ENCODE data around the gene CD63.

DNA sequence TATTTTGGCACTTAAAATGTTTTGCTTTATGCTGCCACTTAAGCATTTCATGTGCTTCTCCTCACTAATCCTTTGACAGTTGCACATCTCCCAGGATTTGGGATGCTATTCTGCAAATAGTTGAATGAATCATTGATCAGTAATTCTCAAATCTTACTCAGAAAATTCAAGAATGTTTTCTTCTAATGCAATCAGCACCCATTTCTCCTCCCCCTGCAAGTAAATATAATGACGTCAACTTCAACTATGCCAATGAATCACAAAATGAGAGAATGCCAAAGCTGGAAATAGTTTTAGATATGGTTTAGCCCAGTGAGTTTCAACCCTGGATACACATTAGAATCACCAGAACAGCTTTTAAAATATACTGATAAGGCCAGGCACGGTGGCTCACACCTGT lies 15.1 kb downstream of the CD63 start:
- TF ChIP-seq, protein P1, sequence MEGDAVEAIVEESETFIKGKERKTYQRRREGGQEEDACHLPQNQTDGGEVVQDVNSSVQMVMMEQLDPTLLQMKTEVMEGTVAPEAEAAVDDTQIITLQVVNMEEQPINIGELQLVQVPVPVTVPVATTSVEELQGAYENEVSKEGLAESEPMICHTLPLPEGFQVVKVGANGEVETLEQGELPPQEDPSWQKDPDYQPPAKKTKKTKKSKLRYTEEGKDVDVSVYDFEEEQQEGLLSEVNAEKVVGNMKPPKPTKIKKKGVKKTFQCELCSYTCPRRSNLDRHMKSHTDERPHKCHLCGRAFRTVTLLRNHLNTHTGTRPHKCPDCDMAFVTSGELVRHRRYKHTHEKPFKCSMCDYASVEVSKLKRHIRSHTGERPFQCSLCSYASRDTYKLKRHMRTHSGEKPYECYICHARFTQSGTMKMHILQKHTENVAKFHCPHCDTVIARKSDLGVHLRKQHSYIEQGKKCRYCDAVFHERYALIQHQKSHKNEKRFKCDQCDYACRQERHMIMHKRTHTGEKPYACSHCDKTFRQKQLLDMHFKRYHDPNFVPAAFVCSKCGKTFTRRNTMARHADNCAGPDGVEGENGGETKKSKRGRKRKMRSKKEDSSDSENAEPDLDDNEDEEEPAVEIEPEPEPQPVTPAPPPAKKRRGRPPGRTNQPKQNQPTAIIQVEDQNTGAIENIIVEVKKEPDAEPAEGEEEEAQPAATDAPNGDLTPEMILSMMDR (conservative IDR thresholded peaks at IDR 0.05; ENCODE audit: low read length), result no peak
- no peak for TF ChIP-seq EZH2phosphoT487 (IDR thresholded peaks at IDR 0.05; ENCODE audit: borderline replicate concordance)
